GM12891 (cell line): ENCODE results near the gene OSBPL1A.

Experiments
- DNase-seq: peaks from one replicate; pipeline ENCODE4 v3.0.0; 2011; ENCODE audit warnings: low spot score; ENCODE audit not compliant: insufficient read length
- FAIRE-seq: peaks from 2 replicates; lab custom pipeline; 2011; peaks lifted over from hg19 to GRCh38; lab: Jason Lieb, UNC
- PAX5 ChIP-seq: IDR thresholded peaks from 2 replicates; pipeline ENCODE4 v1.6.1; 2011; ENCODE audit warnings: low read length, moderate library complexity, mild to moderate bottlenecking; ENCODE audit not compliant: insufficient read depth, severe bottlenecking
- POLR2A ChIP-seq: IDR thresholded peaks from 2 replicates; pipeline ENCODE4 v1.6.1; 2011; ENCODE audit warnings: low read depth, low read length, control low read depth
- POLR2AphosphoS5 ChIP-seq: IDR thresholded peaks from 2 replicates; pipeline ENCODE4 v1.6.1; 2011; ENCODE audit warnings: low read depth, low read length, control low read depth
- POU2F2 ChIP-seq: IDR thresholded peaks from 2 replicates; pipeline ENCODE4 v1.6.1; 2011; ENCODE audit warnings: low read depth, mild to moderate bottlenecking, control low read depth, low read length, moderate library complexity
- SPI1 ChIP-seq: IDR thresholded peaks from 2 replicates; pipeline ENCODE4 v1.6.1; 2011; ENCODE audit warnings: low read depth, low read length, control low read depth
- TAF1 ChIP-seq: IDR thresholded peaks from 2 replicates; pipeline ENCODE4 v1.6.1; 2011; ENCODE audit warnings: low read depth, low read length, control low read depth

Gene OSBPL1A

GRCh38 chr18:24243677-24244076 is 153.9 kb downstream of the OSBPL1A start:
- TF ChIP-seq TAF1, result no peak
- TF ChIP-seq SPI1, result no peak
- FAIRE-seq (no peak), DNase-seq (no peak)

DNA sequence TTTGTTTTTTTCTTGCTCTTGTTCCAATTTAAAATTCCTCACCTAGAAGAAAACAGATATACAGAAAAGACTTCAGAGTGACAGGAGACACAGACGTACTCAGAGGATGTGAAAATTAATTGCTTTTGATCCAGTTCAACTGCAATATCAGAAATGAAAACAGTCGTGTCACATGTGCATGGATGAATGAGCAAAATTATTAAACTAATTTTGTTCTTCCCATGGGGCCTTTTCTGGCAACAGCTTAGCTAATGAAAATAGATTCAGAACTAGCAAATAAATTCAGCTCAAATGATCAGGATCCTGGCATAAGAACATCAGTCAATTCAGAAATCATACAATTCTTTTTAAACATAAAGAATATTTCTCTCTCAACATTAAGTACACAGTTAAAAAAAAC is 158.3 kb downstream of the OSBPL1A start:
- FAIRE-seq, result no peak
- DNase-seq, result no peak
- TF ChIP-seq POU2F2 (no peak), SPI1 (no peak), TAF1 (no peak), POLR2A (no peak), POLR2AphosphoS5 (no peak), PAX5 (no peak)

- TF ChIP-seq PAX5, result no peak
- no peak for TF ChIP-seq POU2F2
- no peak for TF ChIP-seq POLR2A
- TF ChIP-seq TAF1, result no peak
- TF ChIP-seq SPI1, result no peak
- no peak for TF ChIP-seq POLR2AphosphoS5
- DNase-seq (no peak), FAIRE-seq (no peak)
Measured at GRCh38 chr18:24238387-24238786, 159.2 kb downstream of the OSBPL1A start.

GRCh38 chr18:24234850-24235418 is 162.7 kb downstream of the OSBPL1A start:
- FAIRE-seq (no peak), DNase-seq (no peak)
- TF ChIP-seq POLR2A, result no peak
- no peak for TF ChIP-seq TAF1
- no peak for TF ChIP-seq POLR2AphosphoS5
- TF ChIP-seq POU2F2, result no peak
- TF ChIP-seq PAX5, result no peak
- no peak for TF ChIP-seq SPI1

DNA sequence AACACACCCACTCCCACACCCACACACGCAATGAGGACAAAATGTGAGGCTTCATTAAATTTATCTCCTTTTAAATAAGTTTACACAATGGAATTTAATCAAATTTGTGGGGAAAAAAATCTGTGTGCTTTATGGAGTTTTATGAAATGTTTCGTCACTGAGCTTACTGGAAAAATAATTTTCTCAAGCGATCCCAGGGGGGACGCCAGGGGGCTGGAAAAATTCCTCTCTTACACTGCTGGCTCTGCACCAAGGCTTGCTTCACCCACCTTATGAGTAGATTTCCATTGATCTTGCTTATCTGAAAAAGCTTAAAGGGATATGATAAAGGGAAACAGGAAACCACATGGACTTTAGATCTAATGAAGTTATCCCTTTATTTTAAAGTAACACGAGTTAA is 163.3 kb downstream of the OSBPL1A start:
- DNase-seq (no peak), FAIRE-seq (no peak)
- TF ChIP-seq TAF1, result no peak
- TF ChIP-seq SPI1, result no peak
- no peak for TF ChIP-seq POLR2AphosphoS5
- TF ChIP-seq POU2F2, result no peak
- TF ChIP-seq POLR2A, result no peak
- TF ChIP-seq PAX5, result no peak

- FAIRE-seq, result no peak
- DNase-seq, result no peak
- TF ChIP-seq PAX5, result no peak
- TF ChIP-seq TAF1, result no peak
- TF ChIP-seq POU2F2, result no peak
- no peak for TF ChIP-seq SPI1
- no peak for TF ChIP-seq POLR2AphosphoS5
- TF ChIP-seq POLR2A, result no peak
Measured at GRCh38 chr18:24232800-24233199, 164.8 kb downstream of the OSBPL1A start.

DNA sequence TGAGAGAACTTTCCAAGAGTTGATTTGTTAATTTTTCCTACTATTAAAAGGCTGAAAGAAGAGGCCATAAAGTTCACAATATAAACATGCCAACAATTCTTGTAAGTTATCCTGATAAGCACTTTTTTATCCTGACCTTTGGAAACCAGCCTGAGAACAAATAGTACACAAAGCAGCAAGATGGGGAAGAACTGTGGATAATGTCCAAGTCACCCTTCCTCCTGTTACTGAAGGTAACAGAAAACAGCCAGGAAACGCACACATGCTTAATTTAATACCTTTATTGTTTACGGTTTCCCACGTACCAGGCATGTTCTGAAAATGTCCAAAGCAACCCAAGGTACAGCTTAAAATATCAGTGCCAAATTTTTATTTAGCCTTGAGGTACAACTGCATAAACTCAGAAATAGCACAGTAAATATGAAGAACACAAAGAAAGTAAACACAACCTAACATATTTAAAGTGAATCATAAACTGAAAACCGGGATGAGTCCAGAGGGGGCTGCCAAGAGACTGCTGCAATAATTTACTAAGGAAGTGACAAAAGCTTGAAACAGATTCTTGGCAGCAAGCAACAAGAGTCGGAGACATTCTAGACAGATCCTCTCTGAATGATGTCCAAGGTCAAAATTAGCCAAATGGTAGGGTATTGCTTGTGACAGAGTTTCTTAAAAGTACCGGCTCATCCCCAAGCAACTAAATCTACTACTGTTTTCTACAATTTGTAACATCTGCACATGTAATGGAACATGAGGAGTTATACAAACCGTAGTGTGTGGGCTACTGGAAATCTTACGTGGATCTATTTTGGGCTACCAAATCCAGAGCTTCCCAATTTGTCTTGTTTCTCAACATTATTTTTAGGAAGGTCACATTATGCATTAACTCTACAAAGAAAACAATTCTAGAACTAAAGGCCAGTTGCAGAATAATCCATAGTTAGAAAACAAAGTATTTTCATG is 165.6 kb downstream of the OSBPL1A start:
- TF ChIP-seq POLR2A, result no peak
- no peak for TF ChIP-seq TAF1
- TF ChIP-seq POLR2AphosphoS5, result no peak
- no peak for TF ChIP-seq PAX5
- no peak for TF ChIP-seq POU2F2
- TF ChIP-seq SPI1, result no peak
- FAIRE-seq, result no peak
- no peak for DNase-seq

DNA sequence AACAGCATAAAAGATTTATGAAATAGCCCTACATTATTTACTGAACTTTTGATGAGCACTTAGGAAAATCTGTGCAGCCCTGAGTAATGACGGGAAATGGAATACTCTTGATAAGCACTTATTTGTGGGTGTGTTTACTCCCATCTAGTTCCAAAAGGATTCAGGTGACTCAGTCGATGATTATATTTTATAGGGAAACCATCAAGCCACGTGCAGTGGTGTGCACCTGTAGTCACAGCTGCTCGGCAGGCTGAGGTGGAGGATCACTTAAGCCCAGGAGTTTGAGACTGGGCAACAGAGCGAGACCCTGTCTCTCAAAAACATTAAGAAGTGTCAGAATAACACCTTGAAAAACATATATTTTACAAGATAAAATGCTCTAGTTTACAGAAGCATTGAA is 166.9 kb downstream of the OSBPL1A start:
- DNase-seq (no peak), FAIRE-seq (no peak)
- TF ChIP-seq TAF1 (no peak), POLR2AphosphoS5 (no peak), SPI1 (no peak), POU2F2 (no peak), POLR2A (no peak), PAX5 (no peak)

DNA sequence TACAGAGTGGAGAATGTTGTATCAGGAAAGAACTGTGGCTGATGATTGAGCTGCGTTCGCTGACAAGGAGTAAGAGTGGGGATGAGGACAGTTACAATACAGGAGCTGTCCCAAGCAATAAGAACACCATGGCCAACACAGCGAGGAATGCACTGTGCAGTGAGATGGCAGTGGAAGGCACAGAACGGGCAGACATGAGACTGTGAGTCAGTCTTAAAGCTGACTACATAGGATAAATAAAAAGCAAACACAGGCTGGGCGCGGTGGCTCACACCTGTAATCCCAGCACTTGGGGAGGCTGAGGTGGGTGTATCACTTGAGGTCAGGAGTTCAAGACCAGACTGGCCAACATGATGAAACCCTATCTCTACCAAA is 169.0 kb downstream of the OSBPL1A start:
- TF ChIP-seq SPI1, result no peak
- DNase-seq, result no peak
- no peak for FAIRE-seq

DNA sequence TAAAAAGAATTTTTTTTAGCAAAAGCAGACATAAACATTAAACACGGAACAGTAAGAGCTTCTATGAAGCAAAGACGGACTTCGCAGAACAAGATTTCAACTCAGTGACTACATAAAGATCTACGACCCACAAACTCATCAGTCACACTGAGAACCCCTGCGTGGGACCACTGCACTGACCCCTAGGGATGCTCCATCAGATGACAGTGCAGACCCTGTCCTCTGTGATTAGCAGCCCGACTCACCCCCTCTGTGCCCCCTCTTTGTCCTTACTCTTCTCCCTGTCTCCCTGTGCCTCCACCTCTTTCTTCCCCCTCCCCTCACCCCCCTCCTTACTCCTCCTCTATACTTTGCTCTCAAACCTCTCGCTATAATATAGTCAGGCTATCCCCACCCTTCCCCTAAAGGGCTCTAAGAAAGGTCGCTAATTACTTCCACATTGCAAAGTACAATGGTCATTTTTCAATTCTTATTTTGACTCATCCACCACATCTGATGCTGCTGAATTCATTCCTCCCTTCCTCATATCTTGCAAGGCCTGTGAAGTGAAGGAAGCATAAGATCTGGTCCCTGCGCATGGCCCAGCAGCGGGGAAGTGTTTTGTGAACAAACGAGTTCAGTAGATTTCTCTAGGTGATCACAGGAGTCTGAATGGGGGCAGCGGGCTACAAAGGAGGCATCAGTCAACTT is 169.5 kb downstream of the OSBPL1A start:
- TF ChIP-seq TAF1, result no peak
- TF ChIP-seq POLR2A, result no peak
- no peak for TF ChIP-seq SPI1
- TF ChIP-seq PAX5, result no peak
- no peak for TF ChIP-seq POLR2AphosphoS5
- TF ChIP-seq POU2F2, result no peak
- FAIRE-seq (no peak), DNase-seq (no peak)
